NB4 (cell line): ENCODE data around the gene NFIA.

Experiments used
- MYC ChIP-seq: IDR thresholded peaks from 2 replicates; pipeline ENCODE4 v1.6.1; 2011; ENCODE audit warnings: low read depth, low read length
- POLR2A ChIP-seq: IDR thresholded peaks from 2 replicates; pipeline ENCODE4 v1.6.1; 2011; ENCODE audit warnings: mild to moderate bottlenecking; ENCODE audit not compliant: insufficient read length; ENCODE audit errors: extremely low read depth
- TF ChIP-seq, protein P1 (sequence below): IDR thresholded peaks from one replicate; pipeline ENCODE4 v1.5.1; 2012; ENCODE audit warnings: low read depth, low read length
- TF ChIP-seq, protein P2 (sequence below): IDR thresholded peaks from 2 replicates; pipeline ENCODE4 v1.6.1; 2011; ENCODE audit warnings: low read depth, low read length

DNA sequence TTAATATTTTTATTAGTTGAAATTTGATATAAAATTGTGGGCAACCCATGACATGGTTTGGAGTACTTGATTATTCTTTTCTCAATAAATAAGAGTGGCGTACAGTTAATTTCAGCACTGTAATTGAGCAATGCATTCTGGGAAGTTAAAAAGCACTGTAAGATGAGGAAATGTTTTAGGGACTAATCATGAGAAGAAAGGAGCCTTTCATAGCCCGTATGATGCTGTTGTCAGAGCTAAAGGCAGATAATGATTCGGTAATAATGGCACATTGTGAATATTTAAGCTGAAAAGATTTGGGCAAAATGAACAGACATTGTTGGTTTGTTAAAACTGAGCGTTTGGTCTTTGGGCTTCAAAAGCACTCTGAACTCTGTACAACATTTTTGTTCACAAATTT, 139.3 kb downstream of the NFIA start:
- TF ChIP-seq, protein P1, sequence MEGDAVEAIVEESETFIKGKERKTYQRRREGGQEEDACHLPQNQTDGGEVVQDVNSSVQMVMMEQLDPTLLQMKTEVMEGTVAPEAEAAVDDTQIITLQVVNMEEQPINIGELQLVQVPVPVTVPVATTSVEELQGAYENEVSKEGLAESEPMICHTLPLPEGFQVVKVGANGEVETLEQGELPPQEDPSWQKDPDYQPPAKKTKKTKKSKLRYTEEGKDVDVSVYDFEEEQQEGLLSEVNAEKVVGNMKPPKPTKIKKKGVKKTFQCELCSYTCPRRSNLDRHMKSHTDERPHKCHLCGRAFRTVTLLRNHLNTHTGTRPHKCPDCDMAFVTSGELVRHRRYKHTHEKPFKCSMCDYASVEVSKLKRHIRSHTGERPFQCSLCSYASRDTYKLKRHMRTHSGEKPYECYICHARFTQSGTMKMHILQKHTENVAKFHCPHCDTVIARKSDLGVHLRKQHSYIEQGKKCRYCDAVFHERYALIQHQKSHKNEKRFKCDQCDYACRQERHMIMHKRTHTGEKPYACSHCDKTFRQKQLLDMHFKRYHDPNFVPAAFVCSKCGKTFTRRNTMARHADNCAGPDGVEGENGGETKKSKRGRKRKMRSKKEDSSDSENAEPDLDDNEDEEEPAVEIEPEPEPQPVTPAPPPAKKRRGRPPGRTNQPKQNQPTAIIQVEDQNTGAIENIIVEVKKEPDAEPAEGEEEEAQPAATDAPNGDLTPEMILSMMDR = no peak
- no peak for TF ChIP-seq POLR2A
- TF ChIP-seq, protein P2, sequence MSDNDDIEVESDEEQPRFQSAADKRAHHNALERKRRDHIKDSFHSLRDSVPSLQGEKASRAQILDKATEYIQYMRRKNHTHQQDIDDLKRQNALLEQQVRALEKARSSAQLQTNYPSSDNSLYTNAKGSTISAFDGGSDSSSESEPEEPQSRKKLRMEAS = no peak
- TF ChIP-seq MYC = no peak
